GM19238 (cell line): ENCODE data around the gene BCAM.
A peak's percentile ranks its signal among the peaks of the same experiment; 100 is the strongest.

ENCODE experiments used
- DNase-seq: peaks from one replicate; pipeline ENCODE4 v3.0.0; 2011; ENCODE audit warnings: low spot score; ENCODE audit not compliant: insufficient read length

The BCAM gene

GRCh38 chr19:44792281-44792680, 16.6 kb upstream of the BCAM start:
- DNase-seq, result no peak

GRCh38 chr19:44794610-44795009, 14.3 kb upstream of the BCAM start:
- no peak for DNase-seq

GRCh38 chr19:44795398-44795987, 13.4 kb upstream of the BCAM start:
- DNase-seq, result no peak

- no peak for DNase-seq
Measured at GRCh38 chr19:44796701-44797115, 12.2 kb upstream of the BCAM start.

GRCh38 chr19:44799627-44800346, 9.1 kb upstream of the BCAM start:
- DNase-seq, result no peak

- peak; percentile 94 for DNase-seq
Measured at GRCh38 chr19:44800461-44800860, 8.4 kb upstream of the BCAM start.

- no peak for DNase-seq
Measured at GRCh38 chr19:44803442-44804428, 5.2 kb upstream of the BCAM start.

GRCh38 chr19:44806291-44806690, 2.6 kb upstream of the BCAM start:
- DNase-seq, result no peak

- no peak for DNase-seq
Measured at GRCh38 chr19:44807162-44807561, 1.7 kb upstream of the BCAM start.

GRCh38 chr19:44807652-44808462, 1.0 kb upstream of the BCAM start:
- DNase-seq, result no peak

GRCh38 chr19:44809577-44810233, 802 bp downstream of the BCAM start:
- no peak for DNase-seq

GRCh38 chr19:44810234-44811121, 1.6 kb downstream of the BCAM start:
- no peak for DNase-seq

- DNase-seq, result no peak
Measured at GRCh38 chr19:44811122-44811419, 2.2 kb downstream of the BCAM start.

- no peak for DNase-seq
Measured at GRCh38 chr19:44812142-44812718, 3.3 kb downstream of the BCAM start.

- no peak for DNase-seq
Measured at GRCh38 chr19:44813070-44813840, 4.4 kb downstream of the BCAM start.

- DNase-seq, result no peak
Measured at GRCh38 chr19:44813841-44814470, 5.1 kb downstream of the BCAM start.

GRCh38 chr19:44814517-44814916, 5.6 kb downstream of the BCAM start:
- DNase-seq, result no peak

GRCh38 chr19:44816301-44816700, 7.4 kb downstream of the BCAM start:
- DNase-seq, result no peak
